ACC112 (cell line): Measurements from ENCODE around the gene PTPN7.

Experiments
- H2AFZ ChIP-seq: fragments of 200-600 bp; sonication (generic); one replicate; pipeline ENCODE4 v1.6.0; 2017; ENCODE audit warnings: antibody characterized with exemption, low read length; ENCODE audit not compliant: unreplicated experiment
- H3K27ac ChIP-seq: fragments of 200-600 bp; sonication (generic); 2 replicates; pipeline ENCODE4 v1.5.1; 2014; ENCODE audit warnings: low read depth, mild to moderate bottlenecking, antibody characterized with exemption, low read length, moderate library complexity
- H3K27me3 ChIP-seq: fragments of 200-600 bp; sonication (generic); 2 replicates; pipeline ENCODE4 v1.6.1; 2014; ENCODE audit warnings: mild to moderate bottlenecking, antibody characterized with exemption, low read length, moderate library complexity, mixed read lengths; ENCODE audit not compliant: insufficient read depth
- H3K36me3 ChIP-seq: fragments of 200-600 bp; sonication (generic); 2 replicates; pipeline ENCODE4 v1.6.1; 2016; ENCODE audit warnings: mild to moderate bottlenecking, antibody characterized with exemption, low read length, moderate library complexity, mixed read lengths; ENCODE audit not compliant: insufficient read depth
- H3K4me1 ChIP-seq: fragments of 200-600 bp; sonication (generic); one replicate; pipeline ENCODE4 v1.6.1; 2016; ENCODE audit warnings: low read length, mixed read lengths; ENCODE audit not compliant: insufficient read depth, unreplicated experiment, control insufficient read depth
- H3K4me3 ChIP-seq: fragments of 200-600 bp; sonication (generic); 2 replicates; pipeline ENCODE4 v1.5.1; 2014; ENCODE audit warnings: mild to moderate bottlenecking, low read depth, low read length
- H3K79me2 ChIP-seq: fragments of 200-600 bp; sonication (generic); one replicate; pipeline ENCODE4 v1.6.0; 2016; ENCODE audit warnings: low read length; ENCODE audit not compliant: control insufficient read depth, unreplicated experiment, insufficient read depth

Gene PTPN7

DNA sequence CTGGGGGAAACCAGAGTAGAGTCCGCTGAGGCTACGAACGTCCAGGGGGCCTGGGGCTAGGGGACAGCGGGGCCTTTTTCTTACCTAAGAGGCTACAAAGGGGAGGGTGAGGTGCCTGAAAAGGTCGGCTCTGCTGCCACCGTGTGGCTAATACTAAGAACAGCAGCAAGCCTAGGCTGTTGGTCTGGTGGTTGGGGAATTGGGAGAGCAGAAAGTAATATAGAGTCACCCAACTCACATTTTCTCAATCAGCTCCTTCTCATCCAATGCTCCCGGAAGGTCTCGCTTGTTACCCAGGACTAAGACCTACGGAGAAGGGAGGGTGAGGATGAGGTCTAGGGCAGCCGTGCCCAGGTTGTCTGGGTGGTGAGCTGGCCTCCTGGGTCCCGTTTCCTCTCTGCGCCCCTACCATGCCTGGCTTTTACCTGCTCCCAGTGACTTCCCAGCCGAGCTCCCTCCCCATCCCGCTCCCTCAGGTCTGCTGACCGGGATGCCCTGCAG, 25.1 kb downstream of the PTPN7 start:
- no peak overlapping the region for H3K4me3 ChIP-seq
- H3K27ac ChIP-seq: no peak overlapping the region
- no peaks in the 10 kb centered on the region for H3K36me3 ChIP-seq

DNA sequence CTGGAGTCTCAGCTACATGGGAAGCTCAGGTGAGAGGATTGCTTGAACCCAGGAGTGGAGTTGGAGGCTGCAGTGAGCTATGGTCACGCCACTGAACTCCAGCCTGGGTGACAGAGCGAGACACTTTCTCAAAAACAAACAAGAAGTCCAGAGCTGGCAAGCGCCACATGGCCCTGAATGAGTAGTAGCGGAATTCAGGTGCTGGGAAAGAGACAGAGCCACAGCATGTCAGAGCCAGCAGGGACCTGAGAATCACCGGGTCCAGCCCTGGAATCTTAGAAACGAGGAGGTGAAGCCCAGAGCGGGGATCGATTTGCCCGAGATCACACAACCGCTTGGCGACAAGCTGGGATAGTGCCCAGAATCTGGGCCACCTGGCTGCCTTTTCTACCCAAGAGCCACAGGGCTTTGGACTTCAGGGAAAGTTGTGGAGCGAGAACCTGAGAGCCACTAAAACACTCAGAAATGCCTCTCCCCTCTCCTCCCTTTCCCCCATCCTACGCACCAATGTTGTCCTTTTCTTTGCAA, 25.7 kb downstream of the PTPN7 start:
- H3K79me2 ChIP-seq: peaks cover 6% of the 10 kb centered on the region
- no peak overlapping the region for H3K27ac ChIP-seq
- no peak overlapping the region for H2AFZ ChIP-seq
- H3K36me3 ChIP-seq: no peaks in the 10 kb centered on the region
- no peak overlapping the region for H3K4me3 ChIP-seq
- H3K27me3 ChIP-seq: no peaks in the 10 kb centered on the region
- no peaks in the 10 kb centered on the region for H3K4me1 ChIP-seq

More for the DNA sequence above, 25.1 kb downstream of the PTPN7 start:
- H3K4me1 ChIP-seq: no peaks in the 10 kb centered on the region
- peaks cover 9% of the 10 kb centered on the region for H3K79me2 ChIP-seq
- H3K27me3 ChIP-seq: no peaks in the 10 kb centered on the region
- no peak overlapping the region for H2AFZ ChIP-seq

DNA sequence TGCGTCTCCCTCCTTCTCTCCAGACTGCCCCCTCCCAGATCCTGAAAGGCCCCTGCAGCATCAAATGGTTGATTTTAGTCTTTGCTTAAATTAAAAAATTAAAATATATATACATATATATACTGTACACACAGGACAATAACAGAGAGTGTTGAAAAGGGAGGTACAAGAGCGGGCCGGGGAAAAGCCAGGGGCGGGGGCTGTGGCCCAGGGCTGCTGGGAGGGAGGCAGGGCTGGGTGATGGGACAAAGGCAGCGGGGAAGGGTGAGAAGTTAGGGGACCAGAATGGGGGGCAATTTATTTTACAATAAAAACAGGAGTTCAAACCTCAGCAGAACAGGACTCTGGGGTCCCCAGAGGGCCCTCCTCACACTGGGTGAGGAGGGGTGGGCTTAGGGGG, 26.4 kb downstream of the PTPN7 start:
- no peak overlapping the region for H2AFZ ChIP-seq
- peaks cover 6% of the 10 kb centered on the region for H3K79me2 ChIP-seq
- H3K4me3 ChIP-seq: no peak overlapping the region
- no peaks in the 10 kb centered on the region for H3K4me1 ChIP-seq
- no peaks in the 10 kb centered on the region for H3K27me3 ChIP-seq
- no peaks in the 10 kb centered on the region for H3K36me3 ChIP-seq
- H3K27ac ChIP-seq: no peak overlapping the region

DNA sequence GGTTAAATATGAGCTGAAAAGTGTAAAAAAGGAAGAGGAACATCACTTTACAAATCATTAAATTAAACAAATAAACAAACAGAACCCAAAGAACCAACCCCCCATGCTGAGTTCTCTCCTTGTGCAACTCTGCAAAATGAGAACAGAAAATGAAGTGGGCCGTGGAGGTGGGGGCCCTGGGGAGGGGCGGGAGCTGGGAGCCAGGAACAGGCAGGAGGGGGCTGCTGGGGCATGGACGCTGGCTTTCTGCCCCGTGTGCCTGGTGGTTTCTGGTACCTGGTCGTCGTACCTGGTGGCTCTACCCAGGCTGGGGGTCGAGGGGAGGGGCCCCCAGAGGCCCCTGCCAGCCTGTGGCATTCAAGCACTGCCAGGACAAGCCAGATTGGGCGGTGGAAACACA, 26.9 kb downstream of the PTPN7 start:
- no peak overlapping the region for H3K4me3 ChIP-seq
- no peaks in the 10 kb centered on the region for H3K36me3 ChIP-seq
- no peak overlapping the region for H2AFZ ChIP-seq
- H3K27ac ChIP-seq: no peak overlapping the region
- H3K4me1 ChIP-seq: no peaks in the 10 kb centered on the region
- no peaks in the 10 kb centered on the region for H3K27me3 ChIP-seq
- peaks cover 5% of the 10 kb centered on the region for H3K79me2 ChIP-seq

DNA sequence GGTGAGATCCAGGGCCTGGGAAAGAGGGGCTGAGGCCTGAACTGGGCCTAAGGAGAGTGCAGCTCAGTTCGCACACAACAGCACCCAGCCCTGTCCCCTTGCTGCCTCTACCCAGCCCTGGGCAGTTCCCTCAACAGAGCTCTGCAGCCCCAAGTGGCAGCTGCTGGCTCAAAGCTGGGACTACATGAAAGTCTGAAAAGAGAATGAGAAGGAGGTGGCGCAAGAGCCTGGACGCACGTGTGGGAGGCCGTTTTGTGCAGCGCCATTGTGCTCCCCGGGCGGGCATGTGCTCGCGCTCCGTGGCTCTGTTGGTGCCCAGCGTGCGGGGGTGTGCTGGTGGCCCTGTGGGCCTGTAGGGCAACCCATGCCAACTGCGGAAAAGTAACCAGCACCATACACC, 27.4 kb downstream of the PTPN7 start:
- no peak overlapping the region for H2AFZ ChIP-seq
- H3K36me3 ChIP-seq: no peaks in the 10 kb centered on the region
- H3K27ac ChIP-seq: no peak overlapping the region

DNA sequence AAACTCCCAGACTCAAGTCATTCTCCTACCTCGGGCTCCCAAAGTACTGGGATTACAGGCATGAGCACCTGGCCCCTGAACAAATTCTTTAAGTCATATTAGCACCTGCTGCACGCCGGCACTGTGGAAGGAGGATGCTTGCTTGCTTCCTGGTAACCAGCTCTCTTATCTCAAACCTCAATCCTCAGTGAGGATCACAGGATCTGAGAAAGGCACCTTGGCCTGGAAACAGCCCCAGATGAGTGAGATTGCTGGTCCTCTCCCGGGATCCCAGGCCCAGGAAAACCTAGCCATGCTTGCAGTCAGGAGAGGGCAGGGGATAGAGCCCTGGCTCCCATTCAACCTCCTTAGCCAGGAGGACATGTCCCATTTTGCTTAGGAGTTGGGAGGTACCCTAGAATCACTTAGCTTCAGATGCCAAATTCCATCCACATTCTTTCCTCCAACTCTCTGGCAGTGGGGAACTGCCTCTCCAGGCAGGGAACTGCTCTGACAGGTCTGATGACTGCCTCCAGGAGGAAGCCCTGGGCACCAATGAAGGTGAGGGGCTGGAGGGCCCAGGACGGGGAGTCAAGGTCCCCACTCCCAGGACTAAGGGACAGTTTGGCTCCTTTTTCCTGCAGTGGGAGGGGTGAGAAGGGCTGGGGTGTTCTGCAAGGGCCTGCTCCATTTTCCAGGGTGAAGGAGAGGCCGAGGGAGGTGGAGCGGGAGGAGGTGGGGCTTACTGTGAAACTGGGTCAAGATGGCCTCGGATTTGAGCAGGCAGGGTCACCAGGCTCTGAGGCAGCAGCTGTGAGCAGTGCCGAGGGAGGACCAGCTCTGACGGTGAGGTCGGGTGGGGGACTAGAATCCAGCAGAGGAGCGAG, 28.2 kb downstream of the PTPN7 start:
- Histone ChIP-seq H3K4me1 (no peaks in the 10 kb centered on the region), H2AFZ (no peak overlapping the region), H3K79me2 (no peaks in the 10 kb centered on the region), H3K27me3 (no peaks in the 10 kb centered on the region), H3K36me3 (no peaks in the 10 kb centered on the region), H3K27ac (no peak overlapping the region), H3K4me3 (no peak overlapping the region)

More for the DNA sequence above, 27.4 kb downstream of the PTPN7 start:
- H3K4me1 ChIP-seq: no peaks in the 10 kb centered on the region
- H3K79me2 ChIP-seq: peaks cover 2% of the 10 kb centered on the region
- H3K4me3 ChIP-seq: no peak overlapping the region
- no peaks in the 10 kb centered on the region for H3K27me3 ChIP-seq

DNA sequence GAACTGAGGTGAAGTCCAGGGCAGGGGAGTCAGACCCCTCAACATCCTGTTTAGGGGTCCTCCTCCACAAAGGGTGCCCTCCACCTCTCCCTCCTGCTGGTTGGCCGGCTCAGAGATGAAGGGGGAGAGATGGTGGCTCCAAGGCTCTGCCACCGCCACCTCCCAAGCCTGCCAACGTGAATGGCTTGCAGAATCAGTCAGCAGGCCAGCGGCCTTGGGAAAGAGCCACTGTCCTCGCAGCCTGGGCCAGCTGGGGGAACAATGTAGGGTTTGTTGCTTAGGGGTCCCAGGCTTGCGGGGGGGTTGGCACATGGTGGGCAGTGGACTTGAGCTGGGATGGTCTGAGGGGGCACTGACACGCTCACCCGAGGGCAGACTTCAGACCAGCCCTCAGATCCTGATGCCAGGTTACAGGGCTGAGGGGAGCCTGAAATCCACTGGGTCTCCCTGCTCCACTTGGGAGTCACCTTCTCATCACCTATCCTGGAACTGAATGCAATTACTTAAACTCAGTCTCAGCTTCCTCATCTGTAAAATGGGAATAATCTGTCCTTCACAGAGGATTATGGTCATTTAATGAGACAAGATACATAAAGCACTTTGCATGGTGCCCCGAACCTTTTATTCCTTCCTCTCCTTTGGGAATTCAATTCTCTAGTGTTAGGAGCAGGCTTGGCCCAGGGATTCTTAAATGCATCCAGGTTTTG, 29.4 kb downstream of the PTPN7 start:
- Histone ChIP-seq H3K4me3 (no peak overlapping the region), H3K27me3 (no peaks in the 10 kb centered on the region), H3K36me3 (no peaks in the 10 kb centered on the region), H3K27ac (no peak overlapping the region), H3K4me1 (no peaks in the 10 kb centered on the region), H2AFZ (no peak overlapping the region), H3K79me2 (no peaks in the 10 kb centered on the region)

DNA sequence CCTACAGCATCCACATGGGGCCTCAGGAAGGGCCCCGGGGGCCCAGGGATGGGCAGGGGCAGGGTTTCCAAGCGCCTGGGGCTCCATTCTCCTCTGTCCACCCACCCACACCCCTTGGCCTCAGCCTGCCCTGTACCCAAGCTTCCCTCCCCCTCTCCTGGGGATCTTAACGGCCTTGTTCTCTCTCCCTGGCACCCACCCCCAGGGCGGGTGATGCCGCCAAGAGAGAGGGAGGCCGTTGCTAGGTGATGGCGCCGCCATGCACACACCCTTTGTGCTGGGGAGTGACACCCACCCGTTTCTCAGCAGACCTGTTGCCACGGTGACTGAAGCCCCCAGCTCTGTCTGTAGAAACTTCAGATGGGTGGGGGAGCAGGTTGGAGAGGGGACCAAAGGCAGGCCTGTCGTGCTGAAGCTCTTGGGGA, 30.1 kb downstream of the PTPN7 start:
- no peaks in the 10 kb centered on the region for H3K79me2 ChIP-seq
- no peak overlapping the region for H3K27ac ChIP-seq
- no peaks in the 10 kb centered on the region for H3K27me3 ChIP-seq
- no peaks in the 10 kb centered on the region for H3K4me1 ChIP-seq
- no peak overlapping the region for H3K4me3 ChIP-seq
- H2AFZ ChIP-seq: no peak overlapping the region
- no peaks in the 10 kb centered on the region for H3K36me3 ChIP-seq

DNA sequence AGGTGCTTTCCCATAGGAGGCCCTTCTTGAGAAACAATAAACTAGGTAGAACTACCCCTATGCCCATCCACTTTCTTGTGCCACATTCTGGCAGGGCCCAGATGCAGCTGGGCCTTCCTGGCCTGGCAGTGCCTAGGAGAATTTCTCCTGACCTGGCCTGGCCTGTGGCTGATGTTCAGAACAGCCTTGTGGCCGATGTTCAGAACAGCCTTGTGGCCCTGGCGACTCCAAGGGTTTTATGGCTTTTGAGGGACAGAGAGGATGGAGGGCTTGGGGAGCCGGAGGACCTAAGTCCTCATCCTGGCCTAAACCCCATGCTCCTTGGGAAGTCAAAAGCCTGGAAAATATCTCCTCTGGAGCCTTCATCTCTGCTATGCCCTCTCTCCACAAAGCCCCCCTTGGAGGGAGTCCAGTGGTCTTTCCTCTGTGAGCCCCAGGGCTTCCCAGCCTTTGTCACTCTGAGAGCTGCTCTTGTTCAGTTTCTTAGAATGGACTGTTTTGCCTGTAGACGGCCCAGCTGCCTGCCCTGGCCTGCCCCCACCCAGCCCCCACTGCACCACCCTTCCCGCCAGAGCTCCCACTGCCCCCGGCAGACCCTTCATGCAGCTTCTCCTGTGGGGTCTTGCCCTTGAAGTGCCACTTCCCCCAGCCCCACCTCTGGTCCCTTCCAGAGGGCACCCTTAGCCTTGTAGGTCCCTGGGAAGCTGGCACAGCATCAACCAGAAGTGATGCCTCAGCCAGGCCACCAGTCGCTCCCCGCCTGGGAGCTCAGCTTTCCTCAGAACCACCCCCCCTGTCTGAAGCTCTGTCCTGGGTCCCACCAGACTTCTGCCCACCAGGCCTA, 30.7 kb downstream of the PTPN7 start:
- H3K79me2 ChIP-seq: no peaks in the 10 kb centered on the region
- H3K27me3 ChIP-seq: no peaks in the 10 kb centered on the region
- H3K27ac ChIP-seq: no peak overlapping the region
- no peaks in the 10 kb centered on the region for H3K36me3 ChIP-seq
- no peak overlapping the region for H3K4me3 ChIP-seq
- H3K4me1 ChIP-seq: no peaks in the 10 kb centered on the region
- H2AFZ ChIP-seq: no peak overlapping the region
